ENCODE data around the gene PHOSPHO2. TPM values are rescaled to one million over a fixed set of nuclear protein-coding genes. Genes with fewer than 3 reads are reported as not detected.
"Not testable (repeated sequence)": the region's sequence is repeated elsewhere in the genome, so short reads cannot be mapped to it uniquely, and the experiment has no call there.

The PHOSPHO2 gene
- total RNA-seq, 1 donor from 2014 or later: 16.8 TPM

DNA sequence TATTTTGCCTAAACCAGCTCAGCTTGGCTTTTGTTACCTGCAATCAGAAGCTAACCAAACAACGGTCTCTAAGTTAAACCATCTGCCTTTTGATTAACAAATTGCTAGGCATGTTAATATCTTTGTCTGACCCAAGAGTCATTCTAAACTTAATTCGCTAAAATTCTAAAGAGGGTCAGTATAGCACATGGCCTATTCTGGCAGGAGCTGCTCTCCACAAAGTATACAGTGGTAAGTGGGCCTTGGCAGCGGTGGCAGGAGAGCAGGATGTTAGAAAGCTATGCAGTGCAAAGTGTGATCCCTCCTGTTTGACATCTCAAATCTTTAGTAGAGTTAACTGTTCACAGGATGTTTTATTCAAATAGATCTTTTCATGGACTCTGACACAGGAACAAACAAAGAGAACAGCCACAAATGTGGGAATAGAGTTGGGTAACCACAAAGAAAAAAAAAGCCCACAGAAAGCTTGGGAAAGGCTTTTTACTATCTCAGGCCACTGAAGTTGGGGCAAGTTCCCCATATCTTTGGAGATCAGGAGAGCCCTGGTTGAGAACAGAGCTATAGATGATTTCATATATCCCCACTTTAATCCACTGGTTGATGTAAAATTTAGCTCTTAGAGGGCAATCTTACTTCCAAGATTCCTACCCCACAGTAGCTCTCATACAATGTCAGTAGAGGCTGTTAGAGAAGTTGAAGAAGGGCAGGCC, 10.7 kb upstream of the PHOSPHO2 start:
- H3K27ac Mint-ChIP-seq: no peak overlapping the region

DNA sequence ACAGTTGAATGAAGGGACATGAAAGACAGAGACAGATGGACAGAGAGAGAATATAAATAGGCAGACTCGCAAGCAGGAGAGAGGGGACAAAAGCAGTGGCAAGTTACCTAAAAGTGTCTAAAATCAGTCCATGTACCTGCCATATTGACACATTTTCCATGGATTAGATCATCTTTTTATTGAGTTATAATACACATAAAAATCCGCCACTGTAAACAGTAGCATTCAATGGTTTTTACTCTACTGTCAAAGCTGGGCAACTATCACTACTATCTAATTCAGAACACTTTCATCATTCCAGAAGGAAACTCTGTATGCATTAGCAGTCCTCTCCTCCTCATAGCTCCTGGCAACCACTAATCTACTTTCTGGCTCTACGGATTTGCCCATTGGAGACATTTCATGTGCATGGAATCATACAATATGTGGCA, 10.1 kb upstream of the PHOSPHO2 start:
- Histone ChIP-seq H2AFZ (replicated peaks) (no peak overlapping the region), H3K9ac (no peak overlapping the region), H3K27ac (no peak overlapping the region), H3K9me3 (ENCODE audit: low read depth) (peaks cover 5% of the 10 kb centered on the region), H3K4me1 (no peaks in the 10 kb centered on the region), H3K4me3 (no peak overlapping the region), H3K79me2 (ENCODE audit: low read depth) (no peaks in the 10 kb centered on the region), H3K36me3 (no peaks in the 10 kb centered on the region), H3K27me3 (no peaks in the 10 kb centered on the region), H4K20me1 (ENCODE audit: low read depth) (no peaks in the 10 kb centered on the region), H3F3A (ENCODE audit: low read depth) (no peaks in the 10 kb centered on the region), H3K4me2 (no peak overlapping the region)
- no peak for DNase-seq (ENCODE audit: low spot score)
- Mint-ChIP-seq H3K27ac (no peak overlapping the region), H3K9me3 (peaks cover 15% of the 10 kb centered on the region), H3K4me3 (no peak overlapping the region), H3K4me1 (no peaks in the 10 kb centered on the region), H3K36me3 (peaks cover 31% of the 10 kb centered on the region), H3K27me3 (ENCODE audit: insufficient read depth, low read depth) (no peaks in the 10 kb centered on the region)
- no peak for TF ChIP-seq EZH2phosphoT487 (IDR thresholded peaks at IDR 0.05)
- TF ChIP-seq, protein P1, sequence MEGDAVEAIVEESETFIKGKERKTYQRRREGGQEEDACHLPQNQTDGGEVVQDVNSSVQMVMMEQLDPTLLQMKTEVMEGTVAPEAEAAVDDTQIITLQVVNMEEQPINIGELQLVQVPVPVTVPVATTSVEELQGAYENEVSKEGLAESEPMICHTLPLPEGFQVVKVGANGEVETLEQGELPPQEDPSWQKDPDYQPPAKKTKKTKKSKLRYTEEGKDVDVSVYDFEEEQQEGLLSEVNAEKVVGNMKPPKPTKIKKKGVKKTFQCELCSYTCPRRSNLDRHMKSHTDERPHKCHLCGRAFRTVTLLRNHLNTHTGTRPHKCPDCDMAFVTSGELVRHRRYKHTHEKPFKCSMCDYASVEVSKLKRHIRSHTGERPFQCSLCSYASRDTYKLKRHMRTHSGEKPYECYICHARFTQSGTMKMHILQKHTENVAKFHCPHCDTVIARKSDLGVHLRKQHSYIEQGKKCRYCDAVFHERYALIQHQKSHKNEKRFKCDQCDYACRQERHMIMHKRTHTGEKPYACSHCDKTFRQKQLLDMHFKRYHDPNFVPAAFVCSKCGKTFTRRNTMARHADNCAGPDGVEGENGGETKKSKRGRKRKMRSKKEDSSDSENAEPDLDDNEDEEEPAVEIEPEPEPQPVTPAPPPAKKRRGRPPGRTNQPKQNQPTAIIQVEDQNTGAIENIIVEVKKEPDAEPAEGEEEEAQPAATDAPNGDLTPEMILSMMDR (IDR thresholded peaks at IDR 0.05): no peak
- no peak for TF ChIP-seq EZH2 (IDR thresholded peaks at IDR 0.05)

More for the DNA sequence above, 10.7 kb upstream of the PHOSPHO2 start:
- Histone ChIP-seq H3K4me1 (no peaks in the 10 kb centered on the region), H4K20me1 (ENCODE audit: low read depth) (no peaks in the 10 kb centered on the region), H3K79me2 (ENCODE audit: low read depth) (no peaks in the 10 kb centered on the region), H3K9ac (no peak overlapping the region), H2AFZ (replicated peaks) (no peak overlapping the region), H3K4me3 (no peak overlapping the region), H3K9me3 (ENCODE audit: low read depth) (peaks cover 5% of the 10 kb centered on the region), H3K36me3 (no peaks in the 10 kb centered on the region), H3K27ac (no peak overlapping the region), H3F3A (ENCODE audit: low read depth) (no peaks in the 10 kb centered on the region), H3K4me2 (no peak overlapping the region), H3K27me3 (no peaks in the 10 kb centered on the region)
- Mint-ChIP-seq H3K9me3 (peaks cover 12% of the 10 kb centered on the region), H3K36me3 (peaks cover 32% of the 10 kb centered on the region), H3K4me1 (no peaks in the 10 kb centered on the region), H3K27me3 (ENCODE audit: insufficient read depth, low read depth) (no peaks in the 10 kb centered on the region), H3K4me3 (no peak overlapping the region)
- TF ChIP-seq, protein P1 (IDR thresholded peaks at IDR 0.05): no peak
- TF ChIP-seq EZH2phosphoT487 (IDR thresholded peaks at IDR 0.05) (no peak), EZH2 (IDR thresholded peaks at IDR 0.05) (no peak)
- no peak for DNase-seq (ENCODE audit: low spot score)

GRCh38 chr2:169684712-169685111, 9.6 kb upstream of the PHOSPHO2 start:
- H3K4me3 Mint-ChIP-seq; H3K27me3 Mint-ChIP-seq (ENCODE audit: insufficient read depth, low read depth); H2AFZ ChIP-seq (replicated peaks); H3K27ac ChIP-seq; H3K27me3 ChIP-seq; H3K9me3 ChIP-seq (ENCODE audit: low read depth); H3K4me1 Mint-ChIP-seq; DNase-seq (ENCODE audit: low spot score); H3K36me3 ChIP-seq; H3K4me2 ChIP-seq; H3K27ac Mint-ChIP-seq; H3F3A ChIP-seq (ENCODE audit: low read depth); H3K9ac ChIP-seq; H3K79me2 ChIP-seq (ENCODE audit: low read depth); H3K4me3 ChIP-seq; H3K4me1 ChIP-seq; H4K20me1 ChIP-seq (ENCODE audit: low read depth): not testable (repeated sequence)
- Mint-ChIP-seq H3K9me3 (peaks cover 18% of the 10 kb centered on the region), H3K36me3 (peaks cover 31% of the 10 kb centered on the region)

DNA sequence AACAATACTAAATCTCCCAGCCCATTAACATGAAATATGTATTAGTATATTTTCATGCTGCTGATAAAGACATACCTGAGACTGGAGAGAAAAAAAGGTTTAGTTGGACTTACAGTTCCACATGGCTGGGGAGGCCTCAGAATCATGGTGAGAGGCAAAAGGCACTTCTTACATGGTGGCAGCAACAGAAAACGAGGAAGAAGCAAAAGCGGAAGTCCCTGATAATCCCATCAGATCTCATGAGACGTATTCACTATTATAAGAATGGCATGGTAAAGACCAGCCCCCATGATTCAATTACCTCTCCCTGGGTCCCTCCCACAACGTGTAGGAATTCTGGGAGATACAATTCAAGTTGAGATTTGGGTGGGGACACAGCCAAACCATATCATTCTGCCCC, 7.4 kb upstream of the PHOSPHO2 start:
- H3K27ac ChIP-seq; H3K36me3 ChIP-seq; DNase-seq (ENCODE audit: low spot score); H4K20me1 ChIP-seq (ENCODE audit: low read depth); H3K4me2 ChIP-seq; H3K79me2 ChIP-seq (ENCODE audit: low read depth); H3K27me3 Mint-ChIP-seq (ENCODE audit: insufficient read depth, low read depth); H3K27ac Mint-ChIP-seq; H3K4me1 Mint-ChIP-seq; H2AFZ ChIP-seq (replicated peaks); H3K27me3 ChIP-seq; H3K9ac ChIP-seq; H3F3A ChIP-seq (ENCODE audit: low read depth); H3K4me1 ChIP-seq; H3K4me3 Mint-ChIP-seq; H3K4me3 ChIP-seq; H3K9me3 ChIP-seq (ENCODE audit: low read depth): not testable (repeated sequence)
- Mint-ChIP-seq H3K9me3 (peaks cover 24% of the 10 kb centered on the region), H3K36me3 (peaks cover 27% of the 10 kb centered on the region)

- not testable (repeated sequence) for H3K4me1 Mint-ChIP-seq; H3K9me3 ChIP-seq (ENCODE audit: low read depth); H4K20me1 ChIP-seq (ENCODE audit: low read depth); H3K4me1 ChIP-seq; H3K27me3 ChIP-seq; H3K4me3 Mint-ChIP-seq; DNase-seq (ENCODE audit: low spot score); H3K9ac ChIP-seq; H2AFZ ChIP-seq (replicated peaks); H3K27me3 Mint-ChIP-seq (ENCODE audit: insufficient read depth, low read depth); H3K36me3 ChIP-seq; H3K4me3 ChIP-seq; H3K4me2 ChIP-seq; H3K27ac ChIP-seq; H3K27ac Mint-ChIP-seq; H3K79me2 ChIP-seq (ENCODE audit: low read depth); H3F3A ChIP-seq (ENCODE audit: low read depth)
- H3K9me3 Mint-ChIP-seq: peaks cover 24% of the 10 kb centered on the region
- H3K36me3 Mint-ChIP-seq: peaks cover 28% of the 10 kb centered on the region
Measured at GRCh38 chr2:169687943-169688342, 6.3 kb upstream of the PHOSPHO2 start.

Data from neural progenitor cell (in vitro differentiated cells).